ENCODE results near the gene SUFU.

The SUFU gene

DNA sequence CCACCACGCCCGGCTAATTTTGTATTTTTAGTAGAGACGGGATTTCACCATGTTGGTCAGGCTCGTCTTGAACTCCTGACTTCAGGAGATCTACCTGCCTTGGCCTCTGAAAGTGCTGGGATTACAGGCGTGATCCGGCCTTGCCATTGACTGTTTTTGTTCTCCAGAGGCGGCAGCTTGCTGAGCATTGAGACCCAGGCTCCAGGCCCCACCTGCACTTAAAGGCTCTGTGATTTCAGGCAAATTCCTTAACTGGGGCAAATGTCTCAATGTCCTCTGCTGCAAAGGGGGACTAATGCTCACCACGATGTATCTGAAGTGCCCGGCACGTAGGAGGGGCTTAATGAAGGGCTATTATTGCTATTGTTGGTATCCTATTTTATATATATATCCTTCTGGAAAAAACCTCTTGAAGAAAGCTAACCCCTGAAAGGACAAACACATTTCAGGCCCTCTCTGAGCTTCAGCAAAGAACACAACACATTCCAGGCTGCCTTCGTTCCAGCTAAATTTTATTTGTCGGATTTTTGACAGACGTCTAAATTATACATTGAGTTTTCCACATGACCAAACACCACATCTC is 169.6 kb downstream of the SUFU start:
- DNase-seq (ENCODE audit: low spot score) = no peak

GRCh38 chr10:102673819-102674511 is 170.2 kb downstream of the SUFU start:
- no peak for DNase-seq (ENCODE audit: low spot score)

DNA sequence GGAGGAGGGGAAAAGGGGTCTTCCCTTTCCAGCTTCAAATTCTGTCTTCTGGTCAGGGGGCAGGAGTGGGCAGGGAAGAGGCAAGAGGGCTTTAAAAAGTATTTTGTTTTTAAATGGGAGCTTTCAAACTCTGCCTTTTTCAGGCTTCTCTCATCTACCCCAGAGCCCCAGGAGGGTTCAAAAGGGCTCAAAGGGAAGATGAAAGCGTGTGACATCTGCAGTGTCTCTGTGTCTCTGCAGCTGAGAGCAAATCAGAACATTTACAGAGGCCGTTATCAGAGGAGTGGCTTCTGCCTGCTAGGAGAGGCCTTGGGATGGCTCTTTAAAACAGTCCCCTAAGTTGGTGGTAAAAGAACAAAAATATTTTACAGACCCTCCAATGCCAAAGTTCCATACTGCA is 170.8 kb downstream of the SUFU start:
- no peak for DNase-seq (ENCODE audit: low spot score)

GRCh38 chr10:102675011-102675665 is 171.4 kb downstream of the SUFU start:
- no peak for DNase-seq (ENCODE audit: low spot score)

DNA sequence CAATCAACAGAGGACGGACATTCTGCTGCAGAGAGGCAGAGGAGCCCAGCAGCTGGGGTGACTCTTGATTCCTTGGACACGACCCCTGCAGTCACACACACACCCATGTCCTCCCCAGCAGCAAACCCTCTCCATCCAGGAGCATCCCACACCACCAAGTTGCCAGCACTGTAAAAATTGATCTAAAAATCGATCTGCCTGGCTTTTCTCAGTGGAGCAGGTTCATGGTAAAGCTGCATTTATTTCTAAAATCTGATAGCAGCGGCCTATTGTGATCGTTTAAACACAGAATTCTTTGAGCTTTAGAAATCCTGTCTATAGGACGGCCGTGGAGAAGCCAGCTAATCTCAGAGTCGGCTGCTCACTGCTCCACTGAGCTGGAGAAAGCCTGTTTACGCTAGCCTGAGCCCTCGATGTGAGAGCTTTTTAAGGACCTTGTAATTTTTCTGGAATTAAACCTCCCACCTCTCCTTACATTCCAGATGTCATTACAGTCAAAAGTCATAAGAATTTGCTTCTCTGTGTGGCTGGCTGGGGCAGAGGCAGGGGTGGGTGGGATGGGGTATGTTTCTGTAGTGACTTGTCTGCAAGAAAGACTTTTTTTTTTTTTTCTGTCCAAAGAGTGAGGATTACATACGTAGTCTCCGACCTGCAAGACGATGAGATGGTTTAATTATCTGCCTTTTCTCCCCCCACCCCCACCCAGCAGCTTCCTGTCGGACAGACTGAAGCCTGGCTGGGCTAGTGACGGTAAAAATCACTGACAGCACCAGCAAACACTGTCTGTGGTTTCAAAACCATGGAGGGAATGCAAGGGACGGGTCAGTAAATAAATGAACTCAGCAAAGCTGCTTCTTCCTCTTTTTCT is 172.1 kb downstream of the SUFU start:
- DNase-seq (ENCODE audit: low spot score) = no peak

GRCh38 chr10:102676534-102677315 is 173.0 kb downstream of the SUFU start:
- DNase-seq (ENCODE audit: low spot score) = no peak

DNA sequence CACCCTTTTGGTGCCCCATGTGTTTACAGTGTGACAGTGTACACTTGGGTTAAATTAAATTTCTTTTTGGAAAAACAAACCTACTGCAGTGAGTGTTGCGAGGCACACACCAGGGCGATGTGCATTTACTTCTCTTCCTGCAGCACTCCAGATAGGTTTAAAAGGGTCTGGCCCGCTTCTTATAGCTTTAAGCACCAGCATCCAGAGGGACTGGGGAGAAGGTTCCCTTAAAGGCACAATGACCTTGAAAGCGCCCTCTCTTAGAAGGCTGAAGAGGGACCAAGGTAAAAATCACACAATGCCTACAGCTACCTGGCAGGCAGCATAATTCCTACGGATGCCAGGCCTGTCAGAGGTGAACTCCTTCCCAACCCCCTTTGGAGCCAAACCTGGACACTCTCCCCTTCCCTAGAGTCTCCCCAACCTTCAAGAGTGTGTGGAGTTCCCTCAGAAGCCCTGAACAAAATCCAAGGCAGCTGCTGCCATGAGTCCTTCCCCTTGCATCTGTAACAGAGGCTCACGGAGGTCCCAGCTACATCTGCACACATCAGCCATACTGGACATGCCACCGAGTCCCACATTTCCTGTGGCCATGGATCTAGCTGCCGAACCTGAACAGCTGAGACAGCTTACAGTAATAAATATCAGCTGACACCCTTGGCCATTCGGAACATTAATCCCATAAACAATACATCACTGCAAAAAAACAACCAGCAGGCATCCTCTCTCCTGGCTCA is 173.7 kb downstream of the SUFU start:
- no peak for DNase-seq (ENCODE audit: low spot score)

GRCh38 chr10:102678068-102678400 is 174.3 kb downstream of the SUFU start:
- no peak for DNase-seq (ENCODE audit: low spot score)

- peak; percentile 48 for DNase-seq (ENCODE audit: low spot score)
These were observed 175.1 kb downstream of the SUFU start for GRCh38 chr10:102678842-102679289.

GRCh38 chr10:102679596-102679995 is 175.8 kb downstream of the SUFU start:
- DNase-seq (ENCODE audit: low spot score) = no peak

DNA sequence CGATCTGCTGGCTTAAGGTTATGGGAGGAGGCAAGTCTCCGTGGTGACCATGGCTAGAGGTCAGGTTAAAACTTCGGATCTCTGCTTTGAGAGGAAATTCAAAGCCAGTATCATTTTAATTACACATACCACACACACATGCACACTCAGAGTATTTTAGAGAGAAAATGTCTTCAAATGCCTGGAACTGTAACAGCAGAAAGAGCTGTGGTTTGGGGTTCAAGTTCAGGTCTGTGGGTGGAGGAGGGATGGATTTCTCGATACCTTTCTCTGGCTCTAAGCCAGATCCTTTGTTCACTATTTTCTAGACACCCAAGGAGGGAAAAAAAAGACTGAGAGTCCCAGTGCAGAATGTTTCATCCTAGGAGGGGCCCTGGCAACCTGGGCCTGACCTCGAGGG is 177.9 kb downstream of the SUFU start:
- DNase-seq (ENCODE audit: low spot score) = no peak

DNA sequence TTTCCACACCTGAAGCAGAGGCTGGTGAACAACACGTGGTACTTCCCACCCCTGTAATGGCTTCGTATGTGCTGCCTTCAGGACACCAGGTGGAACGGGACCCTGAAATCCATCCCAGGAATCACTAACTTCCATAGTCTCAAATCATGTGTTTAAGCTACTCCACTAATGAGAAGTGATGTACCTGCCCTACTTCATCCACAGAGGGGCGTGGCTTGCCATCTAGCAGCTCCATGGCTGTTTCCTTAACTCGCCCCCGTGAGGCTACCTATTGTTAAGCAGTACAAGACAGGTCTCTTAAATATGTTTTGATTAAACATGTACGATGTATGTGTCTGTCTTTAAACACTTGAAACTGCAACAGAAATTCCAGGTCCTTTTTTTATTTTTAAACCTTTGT is 178.6 kb downstream of the SUFU start:
- DNase-seq (ENCODE audit: low spot score) = no peak

GRCh38 chr10:102682981-102683380 is 179.2 kb downstream of the SUFU start:
- no peak for DNase-seq (ENCODE audit: low spot score)

Measured in RKO (cell line).